Sciatic nerve (tissue), 2 donors: ENCODE data around the gene ZFP3. TPM values are rescaled to one million over a fixed set of nuclear protein-coding genes. Genes with fewer than 3 reads are reported as not detected.
"Not testable (repeated sequence)": the region's sequence is repeated elsewhere in the genome, so short reads cannot be mapped to it uniquely, and the experiment has no call there.

Source experiments
- ATAC-seq: fragments of 200-7000 bp; cut with Tn5 transposase; one replicate; pipeline ENCODE4 v1.9.1; 2020; ENCODE audit warnings: mild to moderate bottlenecking, moderate library complexity
- DNase-seq: peaks from one replicate; pipeline ENCODE4 v3.0.0-alpha.2; 2020; ENCODE audit warnings: low spot score
- intact Hi-C: fragments of 100-400 bp; cut with DNase I; formaldehyde crosslinking; loops from one replicate; pipeline ENCODE4 v1.14.2; 2022
- total RNA-seq: library from RNA; stranded (reverse); fragmentation: NEBNext Ultra II Directional; extraction: Animal tissue kit (Norgen Biotek cat#: 25700); gene quantifications from one replicate; pipeline ENCODE4 v1.2.1, GENCODE V29; 2021
- donor health status: DM: no; HTN: no; CAD: no.
- donor health status: DM: no; HTN: no; CAD: no.

ZFP3 gene
- total RNA-seq, 1 donor from 2014 or later: 6.6 TPM

DNA sequence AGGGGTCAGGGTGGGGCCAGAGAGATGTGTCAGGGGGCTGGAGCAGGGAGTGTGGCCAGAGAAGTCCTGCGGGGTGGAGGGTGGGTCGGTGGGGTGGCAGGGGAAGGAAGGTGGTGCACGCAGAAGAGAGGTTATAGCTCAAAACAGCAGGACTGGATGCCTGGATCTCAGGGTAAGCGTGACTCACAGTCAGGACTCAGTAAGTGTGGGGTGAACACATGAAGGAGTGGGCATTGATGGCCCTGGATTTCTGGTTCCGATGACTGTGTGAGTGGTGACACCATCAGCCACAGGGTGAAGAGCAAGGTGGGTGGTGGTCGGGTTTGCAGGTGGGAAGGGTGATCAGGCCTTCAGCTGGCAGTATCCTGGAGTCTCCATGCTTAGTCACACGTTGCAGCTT lies 43.8 kb downstream of the ZFP3 start:
- ATAC-seq, intact Hi-C loops: not testable (repeated sequence)
- peak; percentile 30 for DNase-seq

GRCh38 chr17:5122586-5123342 lies 44.5 kb downstream of the ZFP3 start:
- intact Hi-C loops: no loop called here
- DNase-seq (peak; percentile 63), ATAC-seq (peak; percentile 28)

DNA sequence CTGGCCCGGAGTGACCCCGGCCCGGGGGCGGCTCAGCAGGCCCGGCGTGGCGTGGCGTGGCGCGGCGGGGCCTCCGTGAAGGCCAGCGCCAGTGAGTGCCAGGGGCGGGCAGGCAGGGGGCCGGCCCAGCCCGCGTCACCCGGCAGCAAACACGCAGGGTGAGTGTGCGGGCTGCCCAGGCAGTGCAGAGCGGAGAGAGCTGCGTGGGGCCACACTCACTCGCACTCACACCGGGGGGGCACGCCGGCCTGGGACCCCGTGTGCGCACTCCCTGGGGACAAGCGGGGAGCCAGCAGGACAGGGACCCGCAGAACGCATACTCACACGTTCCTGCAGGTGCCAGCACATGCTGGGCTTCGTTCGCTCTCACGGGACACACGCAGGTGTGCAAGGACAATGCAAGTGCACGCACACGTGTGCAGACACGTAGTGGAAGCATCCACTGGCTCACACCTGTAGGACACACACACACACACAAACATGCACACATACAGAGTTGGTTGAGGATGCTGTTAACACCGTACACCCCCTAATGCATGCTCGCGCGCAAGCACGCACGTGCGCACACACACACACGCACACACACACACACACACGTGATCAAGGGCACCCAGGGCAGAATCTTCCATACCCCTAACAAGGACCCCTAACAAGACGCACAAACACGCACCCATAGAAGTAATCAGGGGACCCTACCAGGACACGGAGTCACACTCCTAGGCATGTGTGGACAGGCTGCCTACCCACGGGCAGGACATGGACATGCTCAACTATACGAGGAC lies 45.3 kb downstream of the ZFP3 start:
- intact Hi-C loops: no loop called here
- no peak for ATAC-seq
- DNase-seq: peak; percentile 52

DNA sequence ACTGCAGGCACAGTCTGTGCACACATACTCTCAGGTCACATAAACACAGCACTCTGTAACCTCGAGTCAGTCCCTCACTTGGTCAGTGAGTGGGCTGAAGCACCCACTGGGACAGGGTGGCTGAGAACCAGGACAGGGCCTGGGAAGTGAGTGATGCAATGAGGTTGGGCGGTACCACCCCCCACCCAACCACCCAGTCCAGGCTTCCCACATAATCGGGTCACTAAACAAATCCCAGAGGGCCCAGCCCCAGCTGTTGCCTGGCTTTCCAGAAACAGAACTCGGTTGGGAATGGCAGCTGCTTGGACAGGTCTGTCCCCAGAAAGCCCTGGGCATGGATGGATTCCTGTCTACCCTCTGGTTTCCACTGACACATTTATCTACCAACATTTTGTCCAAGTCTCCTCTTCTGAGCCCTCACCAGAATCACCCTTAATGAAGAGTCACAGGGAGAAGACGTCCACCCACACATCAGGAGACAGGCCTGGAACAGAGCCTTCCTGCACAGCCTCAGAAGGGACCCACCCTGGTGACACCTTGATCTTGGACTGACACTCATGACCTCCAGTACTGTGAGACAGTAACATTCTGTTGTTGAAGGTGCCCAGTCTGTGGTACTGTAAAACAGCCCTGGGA lies 46.0 kb downstream of the ZFP3 start:
- intact Hi-C loops, ATAC-seq: not testable (repeated sequence)
- DNase-seq: peak; percentile 36

DNA sequence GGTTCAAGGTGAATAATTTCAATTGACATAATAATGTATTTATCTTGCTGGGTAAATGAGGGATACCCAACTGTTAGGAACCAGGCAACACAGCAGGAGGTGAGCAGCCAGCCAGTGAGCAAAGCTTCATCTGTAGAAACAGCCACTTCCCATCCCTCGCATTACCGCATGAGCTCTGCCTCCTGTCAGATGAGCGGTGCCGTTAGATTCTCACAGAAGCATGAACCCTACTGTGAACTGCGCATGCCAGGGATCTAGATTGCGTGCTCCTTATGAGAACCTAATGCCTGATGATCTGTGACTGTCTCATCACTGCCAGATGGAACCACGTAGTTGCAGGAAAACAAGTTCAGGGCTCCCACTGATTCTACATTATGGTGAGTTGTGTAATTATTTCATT lies 46.6 kb downstream of the ZFP3 start:
- intact Hi-C loops, ATAC-seq: not testable (repeated sequence)
- peak; percentile 34 for DNase-seq

DNA sequence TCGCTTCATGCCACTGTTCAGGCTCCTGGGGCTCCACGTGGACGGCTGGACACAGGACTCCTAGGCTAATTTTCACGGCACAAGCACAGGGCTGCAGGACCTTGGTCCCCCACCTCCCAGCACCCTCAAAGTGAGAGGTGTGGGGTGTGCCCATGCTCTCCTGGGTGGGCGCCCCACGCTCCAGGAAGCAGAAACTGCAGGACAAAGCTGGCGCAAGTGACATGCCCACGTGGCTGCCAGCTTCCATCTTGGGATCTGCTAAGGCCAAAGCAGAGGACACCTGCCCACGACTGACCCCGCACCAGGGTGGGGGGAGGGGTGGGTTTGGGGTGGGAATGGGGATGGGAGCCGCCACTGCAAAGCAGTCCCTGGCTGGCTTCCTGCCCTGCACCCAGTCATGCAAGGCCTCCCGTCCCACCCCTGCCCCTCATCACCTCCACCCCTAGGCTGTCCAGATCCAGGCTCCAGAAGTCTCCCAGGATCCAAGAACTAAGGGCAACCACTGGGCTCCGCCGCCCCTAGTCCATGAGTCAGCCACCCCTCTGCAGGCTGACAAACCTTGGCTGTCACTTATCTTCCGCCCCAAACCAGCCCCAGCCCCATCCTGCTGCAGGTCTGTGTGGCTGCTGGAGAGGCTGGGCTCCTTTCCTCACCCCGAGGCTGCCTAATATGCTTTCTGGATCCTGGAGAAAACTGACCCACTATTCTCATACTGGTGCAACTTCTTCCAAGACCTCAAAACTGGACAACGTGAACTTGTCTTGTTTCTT lies 48.6 kb downstream of the ZFP3 start:
- ATAC-seq (no peak), DNase-seq (peak; percentile 43)
- intact Hi-C loops: no loop called here

DNA sequence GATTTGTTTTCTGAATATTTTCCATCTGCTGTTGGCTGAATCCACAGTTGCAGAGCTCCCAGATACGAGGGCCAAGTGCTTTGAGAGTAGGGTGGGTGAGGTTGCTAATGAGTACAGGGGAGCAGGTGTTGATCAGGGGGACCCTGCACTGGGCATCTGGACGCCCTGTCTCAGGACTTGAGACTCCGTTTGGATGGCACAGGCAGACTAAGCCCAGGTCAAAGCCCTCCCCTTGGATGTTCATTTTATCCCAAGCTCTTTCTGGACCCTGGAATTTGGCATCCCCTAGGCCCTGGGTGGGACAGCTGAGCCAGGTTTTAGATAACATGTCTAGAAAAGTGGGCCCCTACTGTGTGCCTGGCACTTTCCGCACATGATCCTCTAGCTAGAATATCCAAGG lies 49.6 kb downstream of the ZFP3 start:
- intact Hi-C loops: no loop called here
- no peak for ATAC-seq
- DNase-seq: no peak

DNA sequence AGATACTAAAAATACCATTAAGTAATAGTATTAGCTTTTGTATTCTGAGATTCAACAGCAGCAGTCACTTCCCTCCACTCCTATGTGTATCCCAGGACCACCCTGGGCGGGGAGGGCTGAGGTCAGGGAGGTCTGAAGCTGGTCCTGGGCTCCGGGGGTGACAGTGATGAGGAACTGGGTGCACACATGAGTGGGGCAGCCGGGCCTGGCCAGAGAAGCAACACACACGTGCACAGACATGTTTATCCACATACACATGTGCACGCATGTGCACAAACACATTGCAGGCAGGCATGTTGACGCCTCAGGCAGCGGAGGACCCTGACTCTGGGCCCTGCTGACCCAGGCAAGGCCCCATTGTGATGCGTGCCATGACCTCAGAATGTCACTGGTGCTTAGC lies 50.1 kb downstream of the ZFP3 start:
- ATAC-seq, intact Hi-C loops: not testable (repeated sequence)
- DNase-seq: peak; percentile 25

DNA sequence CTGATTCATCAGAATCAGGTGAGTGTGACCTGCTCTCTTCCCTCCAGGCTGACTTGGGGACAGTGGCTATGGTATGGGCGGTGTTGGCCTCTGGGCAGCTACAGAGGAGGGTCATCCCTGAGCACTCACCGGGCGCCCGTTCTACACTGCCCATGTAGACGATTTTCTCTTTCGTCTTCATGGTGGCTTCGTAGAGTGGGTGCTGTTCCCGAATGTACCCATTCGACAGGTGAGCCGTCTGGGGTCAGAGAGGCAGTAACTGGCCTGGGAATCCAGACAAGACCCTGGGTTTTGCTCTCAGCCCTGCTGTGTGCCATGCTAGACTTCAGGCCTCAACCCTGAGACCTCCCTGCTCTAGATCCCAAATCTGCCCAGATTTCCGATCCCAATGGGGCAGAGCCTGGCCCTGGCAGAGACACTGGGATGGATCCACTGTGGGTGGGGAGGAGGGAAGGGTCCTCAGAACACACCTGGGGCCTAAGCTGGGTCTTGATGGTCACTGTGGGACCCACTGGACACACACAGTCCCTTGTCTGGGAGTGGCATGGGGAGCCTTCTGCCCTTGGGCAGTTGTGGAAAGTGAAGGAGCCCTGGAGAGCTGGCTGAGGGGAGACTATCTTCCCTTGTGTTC lies 50.8 kb downstream of the ZFP3 start:
- DNase-seq (peak; percentile 31), ATAC-seq (no peak)

DNA sequence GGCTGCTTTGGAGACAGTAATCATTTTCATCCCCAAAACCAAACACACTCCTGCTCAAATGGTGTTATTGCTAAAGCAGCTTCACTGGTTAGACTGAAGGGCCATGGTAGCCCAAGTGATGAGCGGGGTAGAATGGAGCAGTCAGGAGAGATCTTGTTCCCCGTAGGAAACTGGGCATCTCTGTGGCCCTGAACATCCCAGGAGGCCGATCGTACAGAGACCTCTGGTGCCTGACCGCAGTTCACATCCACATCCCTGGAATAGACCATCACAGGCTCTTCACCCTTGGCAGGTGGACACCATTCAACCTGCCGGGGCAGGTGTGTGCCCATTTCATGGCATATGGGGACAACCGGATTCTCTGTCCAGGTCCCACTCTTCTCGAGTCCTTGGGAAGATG lies 51.5 kb downstream of the ZFP3 start:
- intact Hi-C loops, ATAC-seq, DNase-seq: not testable (repeated sequence)

More for the DNA sequence above, 50.8 kb downstream of the ZFP3 start:
- intact Hi-C loops: no loop called here

- ATAC-seq, intact Hi-C loops, DNase-seq: not testable (repeated sequence)
These were observed 52.0 kb downstream of the ZFP3 start for GRCh38 chr17:5130261-5130660.

DNA sequence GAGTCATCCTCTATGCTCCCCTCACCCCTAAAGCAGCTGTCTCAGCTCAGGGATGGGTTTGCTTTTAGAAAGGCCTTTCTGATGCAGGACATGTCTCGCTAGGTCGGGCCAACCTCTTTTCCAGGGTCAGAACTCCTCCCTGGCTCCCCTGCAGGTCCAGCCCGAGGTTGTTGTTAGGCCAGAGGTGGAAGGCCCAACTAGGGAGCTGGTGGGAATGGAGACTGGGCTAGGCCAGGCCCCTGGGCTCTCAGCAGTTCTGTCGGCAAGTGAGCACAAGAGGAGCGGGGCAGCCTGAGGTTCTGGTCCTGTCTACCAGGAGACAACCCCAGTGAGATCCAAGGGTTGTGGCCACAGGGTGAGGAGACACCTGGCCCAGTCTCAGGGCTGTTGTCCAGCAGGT lies 52.4 kb downstream of the ZFP3 start:
- intact Hi-C loops, ATAC-seq: not testable (repeated sequence)
- DNase-seq: peak; percentile 31

GRCh38 chr17:5131146-5131715 lies 53.0 kb downstream of the ZFP3 start:
- intact Hi-C loops: no loop called here
- no peak for ATAC-seq
- peak; percentile 14 for DNase-seq

DNA sequence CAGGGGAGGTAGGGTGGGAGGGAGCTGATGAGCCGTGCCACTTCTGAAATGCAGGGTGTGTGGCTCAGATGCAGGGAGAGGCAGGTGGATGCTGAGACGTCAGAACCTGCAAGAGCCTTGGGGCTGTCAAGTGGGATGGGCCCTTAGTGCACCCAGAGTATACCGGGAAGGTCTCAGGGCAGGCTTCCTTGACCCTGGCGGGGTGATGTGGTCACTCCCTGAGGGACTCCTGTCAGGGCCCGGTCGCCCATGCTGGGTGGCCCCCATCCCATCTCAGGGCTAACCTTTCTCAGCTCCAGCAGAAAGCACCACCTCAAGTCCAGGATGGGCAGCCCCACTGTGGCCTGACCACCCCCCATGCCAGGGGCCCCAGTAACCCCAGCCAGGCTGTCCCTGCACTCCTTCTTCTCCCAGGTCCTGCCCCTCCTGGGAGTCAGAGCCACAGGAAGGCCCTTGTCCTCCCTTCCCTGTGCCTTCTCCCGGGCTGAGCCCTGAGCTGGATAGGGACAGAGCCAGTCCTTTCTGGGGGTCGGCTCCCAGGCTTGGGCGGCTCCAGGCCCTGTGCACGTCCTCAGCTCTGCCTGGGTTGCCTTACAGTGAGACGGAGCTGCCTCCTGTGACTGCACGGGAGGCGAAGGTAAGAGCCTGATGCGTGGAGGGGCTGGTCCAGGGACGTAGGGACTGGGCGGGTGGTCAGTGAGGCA lies 53.7 kb downstream of the ZFP3 start:
- intact Hi-C loops, ATAC-seq: not testable (repeated sequence)
- peak; percentile 48 for DNase-seq

DNA sequence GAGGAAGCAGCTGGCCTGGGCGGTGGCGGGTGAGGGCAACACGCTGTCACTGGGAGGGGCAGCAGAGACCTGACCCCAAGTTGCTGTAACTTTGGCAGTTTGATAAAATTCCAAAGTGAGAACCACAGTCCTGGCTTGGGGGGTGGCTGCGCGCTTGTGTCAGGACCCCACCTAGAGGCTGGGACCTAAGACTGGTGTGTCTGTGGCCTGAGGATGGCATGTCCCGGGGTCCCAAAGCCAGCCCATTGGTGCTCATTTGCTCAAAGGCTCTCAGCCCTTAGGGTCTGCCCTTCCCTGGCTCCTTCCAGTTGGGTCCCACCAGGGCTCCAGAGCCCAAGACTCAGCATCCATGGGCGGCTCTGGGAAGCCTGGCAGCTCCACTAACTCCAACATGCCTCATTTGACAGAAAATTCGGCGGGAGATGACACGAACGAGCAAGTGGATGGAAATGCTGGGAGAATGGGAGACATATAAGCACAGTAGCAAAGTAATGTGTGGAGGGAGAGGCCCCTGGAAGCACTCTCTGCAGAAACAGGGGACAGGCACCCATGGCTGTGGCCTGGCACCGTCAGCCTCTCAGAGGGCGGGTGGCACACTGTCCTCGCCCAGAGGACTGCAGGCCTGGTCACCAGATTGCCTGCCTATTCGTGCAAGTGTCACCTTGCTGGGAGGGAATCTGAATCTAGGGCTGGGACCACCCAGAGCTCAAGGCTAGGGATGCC lies 54.4 kb downstream of the ZFP3 start:
- ATAC-seq, intact Hi-C loops: not testable (repeated sequence)
- DNase-seq: peak; percentile 33

GRCh38 chr17:5133311-5133710 lies 55.0 kb downstream of the ZFP3 start:
- DNase-seq (peak; percentile 35), ATAC-seq (no peak)

GRCh38 chr17:5133961-5134360 lies 55.7 kb downstream of the ZFP3 start:
- DNase-seq: peak; percentile 35
- intact Hi-C loops, ATAC-seq: not testable (repeated sequence)

More at GRCh38 chr17:5133311-5133710, 55.0 kb downstream of the ZFP3 start:
- intact Hi-C loops: no loop called here
